Large intestine (tissue), 3 donors: ENCODE measurements around the gene TTF2. TPM values are rescaled to one million over a fixed set of nuclear protein-coding genes. Genes with fewer than 3 reads are reported as not detected.
A peak's percentile ranks its signal among the peaks of the same experiment; 100 is the strongest.

ENCODE experiments used
- DNase-seq, 2 donors: peaks; one replicate each; pipeline versions ENCODE4 v3.0.0 to v3.0.0-alpha.2; 2013
- H3K27ac ChIP-seq: one replicate; pipeline ENCODE4 v1.5.1; 2013; ENCODE audit warnings: low read length
- H3K27me3 ChIP-seq: 2 replicates; pipeline ENCODE4 v1.6.1; 2013; ENCODE audit warnings: low read length; ENCODE audit not compliant: control insufficient read depth, insufficient read depth
- H3K36me3 ChIP-seq: 2 replicates; pipeline ENCODE4 v1.6.1; 2013; ENCODE audit warnings: low read length; ENCODE audit not compliant: control insufficient read depth, insufficient read depth
- H3K4me1 ChIP-seq: one replicate; pipeline ENCODE4 v1.6.1; 2013; ENCODE audit warnings: low read length; ENCODE audit not compliant: control insufficient read depth, insufficient read depth
- H3K4me3 ChIP-seq: one replicate; pipeline ENCODE4 v1.5.1; 2013; ENCODE audit warnings: low read length
- H3K9me3 ChIP-seq: one replicate; pipeline ENCODE4 v1.6.1; 2013; ENCODE audit warnings: mild to moderate bottlenecking, low read depth, low read length, moderate library complexity; ENCODE audit not compliant: control insufficient read depth
- WGBS: methylation state at CpG from one replicate; pipeline ENCODE4 v1.1.5; 2013; ENCODE audit warnings: low lambda C conversion rate; ENCODE audit not compliant: insufficient coverage; 5-methylcytosine and 5-hydroxymethylcytosine counted together
- polyA plus RNA-seq: library from polyadenylated mRNA; unstranded; fragments of 120-200 nt; gene quantifications from one replicate; pipeline ENCODE4 v1.2.1, GENCODE V29; 2013

TTF2 gene
- polyA plus RNA-seq, 1 donor: 19.8 TPM

DNA sequence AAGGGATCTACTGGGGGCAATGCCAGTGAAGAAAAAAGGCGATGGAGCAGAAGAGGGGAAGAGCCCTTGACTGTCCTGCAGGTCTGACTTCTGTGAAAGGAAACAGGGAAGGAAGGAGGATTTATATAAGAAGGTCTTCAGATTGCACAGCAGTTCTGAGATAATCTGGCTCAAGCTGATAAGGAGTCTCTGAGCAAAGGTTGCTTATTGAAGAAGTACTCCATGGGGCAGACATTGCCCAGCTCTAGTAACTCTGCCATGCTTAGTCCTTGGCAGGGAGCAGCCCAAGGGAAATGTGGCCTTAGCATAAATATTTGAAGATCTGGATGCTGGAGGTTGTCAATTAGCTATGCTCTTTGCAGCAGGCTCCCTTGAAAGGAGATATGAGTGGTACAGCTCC, 15.9 kb upstream of the TTF2 start:
- DNase-seq: no peak
- Histone ChIP-seq H3K27me3 (no peaks in the 10 kb centered on the region), H3K4me3 (no peak overlapping the region), H3K9me3 (no peaks in the 10 kb centered on the region), H3K27ac (no peak overlapping the region), H3K4me1 (no peaks in the 10 kb centered on the region), H3K36me3 (no peaks in the 10 kb centered on the region)
- WGBS: 100% methylated on average over 1 of the region's 1 CpG

DNA sequence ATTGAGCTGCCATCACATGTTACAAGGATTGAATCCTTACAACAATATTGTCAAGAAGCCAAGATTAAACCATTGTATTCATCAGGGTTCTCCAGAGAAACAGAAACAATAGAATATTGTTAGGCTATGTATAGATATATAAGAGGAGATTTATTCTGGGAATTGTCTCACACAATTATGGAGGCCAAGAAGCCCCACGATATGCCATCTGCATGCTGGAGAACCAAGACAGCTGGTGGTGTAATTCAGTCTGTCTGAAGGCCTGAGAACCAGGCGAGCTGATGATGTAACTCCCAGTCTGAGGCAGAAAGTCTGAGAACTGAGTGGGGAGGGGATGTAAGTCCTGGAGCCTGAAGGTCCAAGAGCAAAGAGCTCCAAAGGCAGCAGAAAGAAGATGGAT, 14.5 kb upstream of the TTF2 start:
- H3K27me3 ChIP-seq: no peaks in the 10 kb centered on the region
- WGBS: no CpG with 5 or more reads among the region's 2 CpGs
- H3K27ac ChIP-seq: no peak overlapping the region
- H3K9me3 ChIP-seq: no peaks in the 10 kb centered on the region
- no peak for DNase-seq
- no peaks in the 10 kb centered on the region for H3K36me3 ChIP-seq
- no peaks in the 10 kb centered on the region for H3K4me1 ChIP-seq
- no peak overlapping the region for H3K4me3 ChIP-seq

DNA sequence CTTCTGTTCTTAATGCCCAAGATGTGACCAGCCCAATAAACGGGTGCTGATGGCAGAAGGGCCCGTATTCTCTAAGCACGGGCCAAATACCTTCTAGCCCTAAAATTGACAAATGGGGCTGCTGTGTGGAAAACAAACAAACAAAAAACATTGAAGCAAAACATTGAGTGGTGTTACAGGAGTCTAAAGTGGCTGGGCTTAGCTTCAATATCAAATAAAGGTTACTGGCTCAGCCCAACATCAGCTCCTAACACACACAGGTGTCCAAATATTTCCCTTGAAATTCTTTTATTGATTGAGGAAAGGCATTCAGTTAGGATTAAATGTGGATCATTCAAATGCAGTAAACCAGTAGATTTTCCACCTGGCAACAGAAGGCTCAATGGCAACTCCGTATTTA, 13.3 kb upstream of the TTF2 start:
- H3K4me3 ChIP-seq: no peak overlapping the region
- no peaks in the 10 kb centered on the region for H3K27me3 ChIP-seq
- no peak overlapping the region for H3K27ac ChIP-seq
- 80% methylated on average over 1 of the region's 4 CpGs for WGBS
- no peaks in the 10 kb centered on the region for H3K9me3 ChIP-seq
- DNase-seq: no peak
- peaks cover under 1% of the 10 kb centered on the region for H3K4me1 ChIP-seq
- no peaks in the 10 kb centered on the region for H3K36me3 ChIP-seq

DNA sequence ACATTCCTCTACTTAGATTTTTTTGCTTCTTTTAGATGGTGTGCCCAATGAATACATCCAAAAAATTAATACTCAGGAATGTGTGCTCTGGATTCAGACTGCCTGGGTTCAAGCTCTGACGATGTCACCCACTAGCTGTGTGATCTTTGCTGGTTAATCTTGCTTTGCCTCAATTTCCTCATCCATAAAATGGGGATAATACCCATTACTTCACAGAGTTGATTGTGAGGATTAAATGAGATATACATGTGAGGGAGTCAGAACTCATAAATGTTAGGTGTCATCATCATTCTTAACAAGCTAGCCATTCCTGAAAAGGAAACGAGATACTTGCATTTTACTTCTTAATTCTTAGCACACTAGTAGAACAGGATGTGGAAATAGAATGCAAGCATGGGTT, 12.9 kb upstream of the TTF2 start:
- Histone ChIP-seq H3K4me1 (peaks cover 2% of the 10 kb centered on the region), H3K9me3 (no peaks in the 10 kb centered on the region), H3K27ac (no peak overlapping the region), H3K4me3 (no peak overlapping the region), H3K27me3 (no peaks in the 10 kb centered on the region), H3K36me3 (no peaks in the 10 kb centered on the region)
- no peak for DNase-seq
- WGBS: no CpG with 5 or more reads among the region's 2 CpGs

DNA sequence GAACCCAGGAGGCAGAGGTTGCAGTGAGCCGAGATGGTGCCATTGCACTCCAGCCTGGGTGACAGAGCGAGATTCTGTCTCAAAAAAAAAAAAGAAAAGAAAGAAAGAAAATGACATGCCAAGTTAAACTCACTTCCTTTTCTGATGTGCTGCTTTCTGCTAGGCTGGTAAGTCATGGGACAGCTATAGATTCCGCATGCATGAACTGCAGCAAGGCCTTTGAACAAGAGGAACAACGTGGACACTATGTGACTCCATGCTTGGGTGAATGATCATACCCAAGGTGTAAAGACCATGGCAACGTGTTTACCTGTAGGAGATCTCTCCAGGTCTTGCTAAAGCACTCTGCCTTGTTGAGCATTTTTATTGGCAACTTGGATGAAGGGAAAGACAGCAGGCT, 10.3 kb upstream of the TTF2 start:
- Histone ChIP-seq H3K27me3 (no peaks in the 10 kb centered on the region), H3K27ac (no peak overlapping the region), H3K9me3 (no peaks in the 10 kb centered on the region), H3K4me1 (peaks cover 2% of the 10 kb centered on the region), H3K36me3 (no peaks in the 10 kb centered on the region), H3K4me3 (no peak overlapping the region)
- no CpG with 5 or more reads among the region's 5 CpGs for WGBS
- no peak for DNase-seq

DNA sequence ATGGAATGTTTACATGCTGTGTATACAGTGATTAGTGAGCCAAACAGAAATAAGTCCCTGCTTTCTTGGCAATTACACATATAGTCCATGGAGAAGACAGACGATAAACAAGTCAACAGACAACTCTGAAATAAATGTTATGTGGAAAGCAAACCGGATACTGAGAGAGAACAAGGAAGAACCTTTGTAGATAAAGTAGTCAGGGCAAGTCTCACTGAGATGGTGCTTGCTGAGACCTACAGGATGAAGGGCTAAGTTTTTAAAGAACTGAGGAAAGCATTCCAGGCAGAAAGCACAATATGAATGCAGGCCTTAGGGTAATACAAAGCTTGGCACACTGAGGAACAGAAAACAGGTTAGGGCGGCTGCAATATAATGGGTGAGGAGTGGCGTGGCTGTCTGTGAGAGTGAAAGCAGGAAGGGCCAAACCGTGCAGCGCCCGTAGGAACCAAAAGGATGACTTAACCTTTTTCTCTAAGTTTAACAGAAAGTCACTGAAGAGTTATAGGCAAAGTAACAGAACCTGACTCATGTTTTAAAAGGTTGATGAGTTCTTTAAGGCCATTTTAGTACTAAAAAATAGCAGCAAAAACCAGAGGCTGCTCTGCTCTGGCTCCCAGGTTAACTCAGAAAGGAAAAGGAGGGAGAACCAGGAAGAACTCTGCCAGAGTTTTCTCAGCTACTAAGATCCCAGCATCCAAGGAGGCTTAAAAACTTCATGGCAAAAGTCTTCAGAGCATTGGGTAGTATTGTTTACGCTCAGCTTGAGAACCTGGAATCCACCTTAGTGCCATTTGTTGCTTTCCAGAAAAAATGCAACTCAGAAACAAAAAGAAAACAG, 8.7 kb upstream of the TTF2 start:
- peaks cover 2% of the 10 kb centered on the region for H3K4me1 ChIP-seq
- 72% methylated on average over 5 of the region's 8 CpGs for WGBS
- no peak overlapping the region for H3K27ac ChIP-seq
- no peak overlapping the region for H3K4me3 ChIP-seq
- no peaks in the 10 kb centered on the region for H3K36me3 ChIP-seq
- peak in 1 of 2 donors; percentile 45 for DNase-seq
- H3K27me3 ChIP-seq: no peaks in the 10 kb centered on the region
- no peaks in the 10 kb centered on the region for H3K9me3 ChIP-seq

DNA sequence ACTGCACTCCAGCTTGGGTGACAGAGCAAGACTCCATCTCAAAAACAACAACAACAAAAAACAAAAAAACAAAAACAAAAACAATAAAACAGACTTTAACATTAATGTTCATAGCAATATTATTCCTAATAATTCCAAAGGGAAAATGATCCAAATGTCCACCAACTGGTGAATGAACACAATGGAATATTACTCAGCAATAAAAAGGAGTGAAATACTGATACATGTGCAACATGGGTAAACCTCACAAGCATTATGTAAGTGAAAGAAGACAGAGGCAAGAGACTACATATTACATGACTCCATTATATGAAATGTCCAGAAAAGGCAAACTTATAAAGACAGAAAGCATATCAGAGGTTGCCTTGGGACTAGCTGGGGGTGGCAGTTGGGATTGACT, 6.1 kb upstream of the TTF2 start:
- H3K27ac ChIP-seq: no peak overlapping the region
- no peaks in the 10 kb centered on the region for H3K9me3 ChIP-seq
- no peaks in the 10 kb centered on the region for H3K27me3 ChIP-seq
- DNase-seq: no peak
- no peaks in the 10 kb centered on the region for H3K36me3 ChIP-seq
- peaks cover 2% of the 10 kb centered on the region for H3K4me1 ChIP-seq
- no peak overlapping the region for H3K4me3 ChIP-seq

DNA sequence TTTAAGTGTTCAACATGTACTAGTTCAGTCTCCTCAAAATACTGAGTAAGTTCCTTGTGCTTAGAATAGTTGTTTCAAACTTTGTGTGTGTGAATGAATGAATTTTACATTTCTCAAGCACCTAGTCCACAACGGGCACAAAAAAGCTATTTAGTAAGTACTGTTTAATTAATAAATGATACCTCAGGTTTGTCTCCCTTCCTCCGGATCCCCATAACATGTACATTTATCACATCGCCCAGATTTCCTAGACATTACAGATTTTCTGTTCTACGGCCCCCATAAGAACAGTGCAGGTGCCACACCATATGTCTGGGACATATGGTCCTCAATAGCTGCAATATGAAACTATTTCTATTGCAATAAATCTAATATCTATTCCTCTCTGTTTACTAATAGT, 1.3 kb upstream of the TTF2 start:
- WGBS: no CpG with 5 or more reads among the region's 4 CpGs
- DNase-seq: peak in 1 of 2 donors; percentile 25
- no peaks in the 10 kb centered on the region for H3K27me3 ChIP-seq

DNA sequence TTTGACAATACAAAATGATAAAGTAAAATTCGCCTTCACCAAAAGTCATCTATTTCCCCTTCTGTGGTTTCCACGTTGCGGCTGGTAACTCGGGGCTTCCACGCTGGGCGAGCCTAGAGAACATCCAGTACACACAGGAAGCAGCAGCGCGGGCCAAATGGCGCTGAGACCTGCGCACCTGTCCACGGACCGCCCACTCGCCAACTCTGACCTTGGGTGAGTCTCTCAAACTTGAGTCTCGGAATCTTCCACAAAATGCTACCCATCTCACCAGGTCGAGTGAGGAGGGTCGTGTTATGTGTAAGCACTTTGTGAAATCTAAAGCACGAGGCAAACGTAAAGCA, 820 bp upstream of the TTF2 start:
- Histone ChIP-seq H3K27ac (peak overlapping the region; percentile 90), H3K9me3 (no peaks in the 10 kb centered on the region), H3K4me1 (no peaks in the 10 kb centered on the region), H3K36me3 (no peaks in the 10 kb centered on the region), H3K27me3 (no peaks in the 10 kb centered on the region), H3K4me3 (peak overlapping the region; percentile 81)
- peak; percentile 50 to 78 for DNase-seq
- WGBS: no CpG with 5 or more reads among the region's 18 CpGs

More for the DNA sequence above, 1.3 kb upstream of the TTF2 start:
- Histone ChIP-seq H3K4me3 (peak overlapping the region; percentile 81), H3K4me1 (no peaks in the 10 kb centered on the region), H3K9me3 (no peaks in the 10 kb centered on the region), H3K27ac (peak overlapping the region; percentile 90), H3K36me3 (no peaks in the 10 kb centered on the region)

DNA sequence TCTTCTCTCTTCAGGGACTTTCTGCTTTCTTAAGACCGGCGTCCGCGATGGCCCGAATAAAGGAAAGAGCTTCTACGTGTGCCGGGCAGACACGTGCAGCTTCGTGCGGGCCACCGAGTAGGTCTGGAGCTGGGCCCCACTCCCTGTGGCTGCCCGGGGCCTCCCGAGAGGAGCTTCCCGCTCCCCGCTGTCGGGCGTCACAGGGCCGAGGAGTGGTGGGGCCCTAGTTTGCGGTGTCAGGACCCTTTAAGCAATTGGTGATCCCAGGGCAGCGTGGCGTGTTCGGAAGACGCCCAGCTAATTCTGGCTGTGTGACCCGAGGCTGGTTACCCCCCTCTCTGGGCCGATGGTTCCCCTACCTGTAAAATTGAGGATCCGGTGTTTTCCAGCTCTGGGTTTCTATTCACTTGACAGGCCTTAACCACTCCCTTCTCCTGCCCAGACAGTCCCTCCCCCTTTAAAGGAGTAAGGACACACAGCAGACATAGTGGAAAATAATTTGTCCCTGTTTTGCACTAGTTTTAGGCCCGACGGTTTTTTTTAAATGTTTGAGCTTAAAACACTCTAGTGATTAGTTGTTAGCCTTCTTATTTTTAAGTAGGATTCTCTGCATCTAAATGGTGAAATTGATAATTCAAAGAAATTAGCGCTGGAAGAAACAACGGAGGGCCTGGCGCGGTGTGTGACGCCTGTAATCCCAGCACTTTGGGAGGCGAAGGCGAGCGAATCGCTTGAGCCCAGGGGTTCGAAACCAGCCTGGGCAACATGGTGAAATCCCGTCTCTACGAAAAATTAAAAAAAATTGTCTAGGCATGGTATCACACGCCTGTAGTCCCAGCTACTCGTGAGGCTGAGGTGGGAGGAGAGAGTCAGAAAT, 553 bp downstream of the TTF2 start:
- no peaks in the 10 kb centered on the region for H3K4me1 ChIP-seq
- H3K27me3 ChIP-seq: no peaks in the 10 kb centered on the region
- peak; percentile 53 to 72 for DNase-seq
- H3K9me3 ChIP-seq: no peaks in the 10 kb centered on the region
- peak overlapping the region; percentile 81 for H3K4me3 ChIP-seq
- peak overlapping the region; percentile 90 for H3K27ac ChIP-seq
- no peaks in the 10 kb centered on the region for H3K36me3 ChIP-seq
- 40% methylated on average over 1 of the region's 42 CpGs for WGBS
